Endothelial cell of umbilical vein (primary cell): ENCODE results near the gene COA3. TPM values are rescaled to one million over a fixed set of nuclear protein-coding genes. Genes with fewer than 3 reads are reported as not detected.

ENCODE experiments used
- BruUV-seq: library from RNA; stranded (reverse); fragments of 400-500 nt; replicated peaks from 2 replicates; lab custom pipeline; 2021; lab: Mats Ljungman, UMichigan
- CTCF ChIA-PET: fragments of 300-600, 350-600 bp; sonication (Branson Sonifier 250); formaldehyde crosslinking; loops from one replicate; lab custom pipeline; 2021; ENCODE audit warnings: antibody characterized with exemption, inconsistent platforms; lab: Charles Lee
- POLR2A ChIA-PET: fragments of 300-600, 350-600 bp; sonication (Branson Sonifier 250); formaldehyde crosslinking; loops from one replicate; lab custom pipeline; 2021; ENCODE audit warnings: antibody characterized with exemption, inconsistent platforms; lab: Charles Lee
- DNase-seq: peaks from one replicate; pipeline ENCODE4 v3.0.0-alpha.2; 2011; ENCODE audit warnings: low read depth, low spot score
- FAIRE-seq: peaks from 2 replicates; lab custom pipeline; 2011; peaks lifted over from hg19 to GRCh38; lab: Jason Lieb, UNC
- H2AFZ ChIP-seq: 2 replicates; pipeline ENCODE4 v1.6.0; 2012; ENCODE audit warnings: low read depth, low read length, control low read depth, inconsistent platforms
- H3K27ac ChIP-seq: 2 replicates; pipeline ENCODE4 v1.5.1; 2011; ENCODE audit warnings: low read depth, mild to moderate bottlenecking, control low read depth, low read length, moderate library complexity; ENCODE audit not compliant: insufficient read depth
- H3K27me3 ChIP-seq, 2 experiments: 2 replicates each; pipeline versions ENCODE4 v1.6.0 to v1.6.1; 2011; ENCODE audit warnings: low read length in 2 of 2, mixed read lengths in 1 of 2; ENCODE audit not compliant: control insufficient read depth in 2 of 2, insufficient read depth in 2 of 2
- H3K36me3 ChIP-seq, 2 experiments: 2 replicates in 1 of 2; 3 replicates in 1 of 2; pipeline ENCODE4 v1.5.1; 2011; ENCODE audit warnings: low read length in 2 of 2, mild to moderate bottlenecking in 1 of 2, moderate library complexity in 1 of 2; ENCODE audit not compliant: control insufficient read depth in 2 of 2, insufficient read depth in 2 of 2; ENCODE audit errors: extremely low read depth in 1 of 2
- H3K4me1 ChIP-seq: 3 replicates; pipeline ENCODE4 v1.5.1; 2011; ENCODE audit warnings: mild to moderate bottlenecking, low read length; ENCODE audit not compliant: control insufficient read depth, insufficient read depth; ENCODE audit errors: extremely low read depth
- H3K4me2 ChIP-seq: 2 replicates; pipeline ENCODE4 v1.6.1; 2011; ENCODE audit warnings: low read length, control low read depth, mixed read lengths; ENCODE audit not compliant: insufficient read depth
- H3K4me3 ChIP-seq, 3 experiments: fragments of 200-600 bp in 1 of 3; sonication (generic), shearing (Covaris generic) in 1 of 3; replicated peaks in 1 of 3; 2 replicates each; pipeline ENCODE4 v1.5.1; 2011 to 2016; ENCODE audit warnings: control low read depth in 3 of 3, low read length in 3 of 3, mild to moderate bottlenecking in 2 of 3, inconsistent platforms in 1 of 3, low read depth in 1 of 3, moderate library complexity in 1 of 3; ENCODE audit not compliant: insufficient read depth in 1 of 3
- H3K79me2 ChIP-seq: 2 replicates; pipeline ENCODE4 v1.6.0; 2012; ENCODE audit warnings: low read length, inconsistent platforms; ENCODE audit not compliant: control insufficient read depth, insufficient read depth
- H3K9ac ChIP-seq: replicated peaks from 2 replicates; pipeline ENCODE3; 2011; ENCODE audit warnings: low read length, control low read depth; ENCODE audit not compliant: insufficient read depth; ENCODE audit errors: extremely low read depth
- H3K9me1 ChIP-seq: replicated peaks from 3 replicates; pipeline ENCODE4 v1.6.0; 2011; ENCODE audit warnings: mild to moderate bottlenecking, low read length; ENCODE audit not compliant: control insufficient read depth, insufficient read depth; ENCODE audit errors: extremely low read depth
- H3K9me3 ChIP-seq: replicated peaks from 2 replicates; pipeline ENCODE4 v1.5.1; 2012; ENCODE audit warnings: low read length, inconsistent platforms; ENCODE audit not compliant: control insufficient read depth, insufficient read depth
- H4K20me1 ChIP-seq: replicated peaks from 2 replicates; pipeline ENCODE3; 2011; ENCODE audit warnings: mild to moderate bottlenecking, low read length; ENCODE audit not compliant: control insufficient read depth, insufficient read depth; ENCODE audit errors: extremely low read depth
- EZH2 ChIP-seq: IDR thresholded peaks from 2 replicates; pipeline ENCODE4 v1.6.1; 2012; ENCODE audit warnings: borderline replicate concordance, low read depth, mild to moderate bottlenecking, moderate library complexity, low read length, inconsistent platforms; ENCODE audit not compliant: severe bottlenecking
- JUN ChIP-seq: IDR thresholded peaks from 2 replicates; pipeline ENCODE4 v1.6.1; 2011; ENCODE audit warnings: borderline replicate concordance, low read depth; ENCODE audit not compliant: insufficient read length, insufficient read depth
- MAX ChIP-seq: IDR thresholded peaks from 2 replicates; pipeline ENCODE4 v1.6.1; 2011; ENCODE audit not compliant: insufficient read depth, insufficient read length
- POLR2A ChIP-seq: IDR thresholded peaks from 2 replicates; pipeline ENCODE4 v1.6.1; 2012; ENCODE audit warnings: low read depth, mild to moderate bottlenecking, control low read depth, low read length
- POLR2AphosphoS5 ChIP-seq: IDR thresholded peaks from 2 replicates; pipeline ENCODE4 v1.6.1; 2012; ENCODE audit warnings: low read depth, mild to moderate bottlenecking, control low read depth, low read length, moderate library complexity; ENCODE audit not compliant: insufficient read depth
- dilution Hi-C: fragments of 300-500 bp; cut with MboI; formaldehyde crosslinking; loops from one replicate; pipeline ENCODE4 v1.15.0; 2019; ENCODE audit warnings: low sequenced_read_pairs; ENCODE audit not compliant: extremely low pct_ligation_motif_present
- intact Hi-C: fragments of 100-400 bp; cut with micrococcal nuclease; formaldehyde crosslinking; loops from one replicate; pipeline ENCODE4 v1.10.0; 2022
- polyA plus RNA-seq, 4 experiments: library from polyadenylated mRNA; depleted of rRNA in 3 of 4; stranded (reverse) in 3 of 4; unstranded in 1 of 4; fragments of >200 nt; gene quantifications; 2 replicates each; pipeline versions ENCODE4 v1.2.1 to v1.2.3, GENCODE V29; 2011 to 2012; ENCODE audit warnings: missing spikeins in 1 of 4
- total RNA-seq: library from RNA; stranded (reverse); gene quantifications from 2 replicates; pipeline ENCODE4 v1.2.3, GENCODE V29; 2021
- TF ChIP-seq, protein P1 (sequence below), 2 donors: IDR thresholded peaks; 1 replicate in 1 of 2; 2 replicates in 1 of 2; pipeline ENCODE4 v1.5.1; 2011; ENCODE audit warnings: low read length in 2 of 2, mild to moderate bottlenecking in 2 of 2, moderate library complexity in 2 of 2, control low read depth in 1 of 2, inconsistent platforms in 1 of 2, low read depth in 1 of 2; ENCODE audit not compliant: insufficient read depth in 1 of 2; ENCODE audit errors: extremely low read depth in 1 of 2

The COA3 gene
- total and polyA plus RNA-seq, 2 donors (not counting 3 experiments of a cell fraction or from before 2014, with no cell fraction given), result 56.6 to 126 TPM

GRCh38 chr17:42806249-42806648 is 7.7 kb upstream of the COA3 start:
- DNase-seq (no peak), FAIRE-seq (no peak)
- no TSS peak for BruUV-seq
- H3K4me1 ChIP-seq, result no peaks in the 10 kb centered on the region
- no peak overlapping the region for H3K9ac ChIP-seq
- TF ChIP-seq POLR2AphosphoS5 (no peak), MAX (no peak), JUN (no peak)
- TF ChIP-seq, protein P1, sequence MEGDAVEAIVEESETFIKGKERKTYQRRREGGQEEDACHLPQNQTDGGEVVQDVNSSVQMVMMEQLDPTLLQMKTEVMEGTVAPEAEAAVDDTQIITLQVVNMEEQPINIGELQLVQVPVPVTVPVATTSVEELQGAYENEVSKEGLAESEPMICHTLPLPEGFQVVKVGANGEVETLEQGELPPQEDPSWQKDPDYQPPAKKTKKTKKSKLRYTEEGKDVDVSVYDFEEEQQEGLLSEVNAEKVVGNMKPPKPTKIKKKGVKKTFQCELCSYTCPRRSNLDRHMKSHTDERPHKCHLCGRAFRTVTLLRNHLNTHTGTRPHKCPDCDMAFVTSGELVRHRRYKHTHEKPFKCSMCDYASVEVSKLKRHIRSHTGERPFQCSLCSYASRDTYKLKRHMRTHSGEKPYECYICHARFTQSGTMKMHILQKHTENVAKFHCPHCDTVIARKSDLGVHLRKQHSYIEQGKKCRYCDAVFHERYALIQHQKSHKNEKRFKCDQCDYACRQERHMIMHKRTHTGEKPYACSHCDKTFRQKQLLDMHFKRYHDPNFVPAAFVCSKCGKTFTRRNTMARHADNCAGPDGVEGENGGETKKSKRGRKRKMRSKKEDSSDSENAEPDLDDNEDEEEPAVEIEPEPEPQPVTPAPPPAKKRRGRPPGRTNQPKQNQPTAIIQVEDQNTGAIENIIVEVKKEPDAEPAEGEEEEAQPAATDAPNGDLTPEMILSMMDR (IDR thresholded peaks at IDR 0.05; ENCODE audit: extremely low read depth in 1 of 2, insufficient read depth in 1 of 2, low read depth in 1 of 2, low read length in 2 of 2), result no peak
- intact Hi-C loops, result no loop called here
- H4K20me1 ChIP-seq, result no peaks in the 10 kb centered on the region
- POLR2A ChIA-PET, result interaction anchor here (0.7 kb wide), 1 partner anchor 486 kb away, joined by 4 read pairs; no protein-coding TSS in a partner anchor
- H3K36me3 ChIP-seq, result peaks cover 5 to 9% of the 10 kb centered on the region in 2 experiments
- no peaks in the 10 kb centered on the region for H3K79me2 ChIP-seq
- CTCF ChIA-PET, result interaction anchor here (1.3 kb wide), 1 partner anchor 228 kb away, joined by 3 read pairs; no protein-coding TSS in a partner anchor
- no peak overlapping the region for H3K27ac ChIP-seq
- no peaks in the 10 kb centered on the region for H3K9me3 ChIP-seq
- H3K9me1 ChIP-seq, result no peaks in the 10 kb centered on the region
- dilution Hi-C loops, result no loop called here
- H3K4me2 ChIP-seq, result no peak overlapping the region
- H2AFZ ChIP-seq, result no peak overlapping the region
- H3K4me3 ChIP-seq, result no peak overlapping the region
- H3K27me3 ChIP-seq, result no peaks in the 10 kb centered on the region

DNA sequence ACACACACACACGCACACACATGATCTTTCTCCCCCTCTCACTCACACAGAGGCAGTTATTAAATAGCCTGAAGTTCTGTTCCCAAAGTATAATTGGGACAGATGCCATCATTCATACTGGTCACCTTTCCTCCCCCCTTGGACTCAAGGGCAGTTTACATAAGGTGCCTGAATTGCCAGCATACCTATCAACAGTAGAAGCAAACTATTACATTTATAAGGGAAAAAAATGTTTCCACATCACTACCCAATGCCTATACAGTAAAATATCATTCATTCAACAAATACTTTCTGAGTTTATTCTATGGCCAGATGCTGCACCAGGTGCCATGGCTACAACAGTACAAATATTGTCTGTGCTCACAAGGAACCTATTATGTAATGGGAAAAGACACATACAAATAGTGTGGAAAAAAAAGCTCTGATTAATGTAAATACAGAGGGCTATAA is 6.4 kb upstream of the COA3 start:
- ChIA-PET CTCF (interaction anchor here (1.4 to 1.7 kb wide), 2 partner anchors 38 to 41 kb away, joined by 3 to 6 read pairs; no protein-coding TSS in a partner anchor), POLR2A (no interaction called here)
- no peaks in the 10 kb centered on the region for H4K20me1 ChIP-seq
- dilution Hi-C loops, result no loop called here
- no peak overlapping the region for H3K4me3 ChIP-seq
- no peaks in the 10 kb centered on the region for H3K27me3 ChIP-seq
- no peaks in the 10 kb centered on the region for H3K9me3 ChIP-seq
- no peak for FAIRE-seq
- H3K79me2 ChIP-seq, result no peaks in the 10 kb centered on the region
- H2AFZ ChIP-seq, result no peak overlapping the region
- DNase-seq, result no peak
- no peak for TF ChIP-seq EZH2
- TF ChIP-seq POLR2A, result no peak
- intact Hi-C loops, result no loop called here
- H3K4me2 ChIP-seq, result no peak overlapping the region
- H3K9ac ChIP-seq, result no peak overlapping the region
- H3K27ac ChIP-seq, result no peak overlapping the region
- peaks cover 2 to 5% of the 10 kb centered on the region in 2 experiments for H3K36me3 ChIP-seq
- no peaks in the 10 kb centered on the region for H3K9me1 ChIP-seq
- no TSS peak for BruUV-seq
- no peaks in the 10 kb centered on the region for H3K4me1 ChIP-seq
